Skin of body (tissue), 3 donors: Measurements from ENCODE around the gene MUSK. TPM values are rescaled to one million over a fixed set of nuclear protein-coding genes. Genes with fewer than 3 reads are reported as not detected.

Source experiments
- DNase-seq: peaks from one replicate; lab custom pipeline; 2025; lab: John Stamatoyannopoulos, UW
- small RNA-seq: library from RNA; depleted of rRNA; stranded (forward); fragments of <200 nt; gene quantifications from one replicate; pipeline ENCODE3, GENCODE V24; 2014; ENCODE audit warnings: low replicate concordance
- total RNA-seq: library from RNA; depleted of rRNA; stranded (reverse); fragments of >200 nt; gene quantifications from one replicate; pipeline ENCODE4 v1.2.3, GENCODE V29; 2014

The MUSK gene
- total RNA-seq, 1 donor from 2014 or later, result 1.1 TPM

- no peak for DNase-seq
Observed at GRCh38 chr9:110850401-110851135, 182.0 kb downstream of the MUSK start.

Small RNA genes lying within 50 kb of the gene (small RNA-seq; reads per million reads assigned to genes)
- gene AL513328.1, result not detected

Other genes with a start within 250 kb of the MUSK start
- 44.6 TPM for gene SVEP1, start 89.0 kb upstream of the MUSK start, total RNA-seq